ENCODE data around the gene PKP4.

GRCh38 chr2:158620656-158621055 lies 163.9 kb downstream of the PKP4 start:
- TF ChIP-seq POLR2AphosphoS5 (IDR thresholded peaks at IDR 0.05; ENCODE audit: low read depth, low read length): no peak
- no peak for TF ChIP-seq POLR2A (IDR thresholded peaks at IDR 0.05; ENCODE audit: low read depth, low read length)
- no peak for TF ChIP-seq TAF1 (IDR thresholded peaks at IDR 0.05; ENCODE audit: low read depth, low read length)
- TF ChIP-seq SPI1 (IDR thresholded peaks at IDR 0.05; ENCODE audit: low read depth, low read length): no peak
- TF ChIP-seq POU2F2 (IDR thresholded peaks at IDR 0.05; ENCODE audit: low read depth, low read length): no peak

Data from GM12891 (cell line).